Measurements from ENCODE around the gene PPP6R3.

The PPP6R3 gene

GRCh38 chr11:68440224-68440623, 20.3 kb upstream of the PPP6R3 start:
- TF ChIP-seq TAF1 (IDR thresholded peaks at IDR 0.05; ENCODE audit: borderline replicate concordance, insufficient read depth, low read length) (no peak), POLR2AphosphoS5 (IDR thresholded peaks at IDR 0.05; ENCODE audit: low read depth, low read length) (no peak), REST (IDR thresholded peaks at IDR 0.05; ENCODE audit: insufficient read depth in 1 of 2, low read depth in 2 of 2, low read length in 2 of 2) (no peak), FOXP2 (optimal IDR thresholded peaks at IDR 0.05; ENCODE audit: borderline replicate concordance, extremely low read depth, extremely low read length, insufficient read depth) (no peak), SIN3A (IDR thresholded peaks at IDR 0.05; ENCODE audit: borderline replicate concordance, insufficient read depth, low read length) (no peak)

- TF ChIP-seq SIN3A (IDR thresholded peaks at IDR 0.05; ENCODE audit: borderline replicate concordance, insufficient read depth, low read length) (no peak), REST (IDR thresholded peaks at IDR 0.05; ENCODE audit: insufficient read depth in 1 of 2, low read depth in 2 of 2, low read length in 2 of 2) (no peak), POLR2AphosphoS5 (IDR thresholded peaks at IDR 0.05; ENCODE audit: low read depth, low read length) (no peak), FOXP2 (optimal IDR thresholded peaks at IDR 0.05; ENCODE audit: borderline replicate concordance, extremely low read depth, extremely low read length, insufficient read depth) (no peak), TAF1 (IDR thresholded peaks at IDR 0.05; ENCODE audit: borderline replicate concordance, insufficient read depth, low read length) (no peak)
These were observed 18.9 kb upstream of the PPP6R3 start for GRCh38 chr11:68441466-68442230.

- no peak for TF ChIP-seq TAF1 (IDR thresholded peaks at IDR 0.05; ENCODE audit: borderline replicate concordance, insufficient read depth, low read length)
- TF ChIP-seq FOXP2 (optimal IDR thresholded peaks at IDR 0.05; ENCODE audit: borderline replicate concordance, extremely low read depth, extremely low read length, insufficient read depth): no peak
- no peak for TF ChIP-seq REST (IDR thresholded peaks at IDR 0.05; ENCODE audit: insufficient read depth in 1 of 2, low read depth in 2 of 2, low read length in 2 of 2)
- TF ChIP-seq POLR2AphosphoS5 (IDR thresholded peaks at IDR 0.05; ENCODE audit: low read depth, low read length): no peak
- no peak for TF ChIP-seq SIN3A (IDR thresholded peaks at IDR 0.05; ENCODE audit: borderline replicate concordance, insufficient read depth, low read length)
These were observed 18.1 kb upstream of the PPP6R3 start for GRCh38 chr11:68442433-68442832.

GRCh38 chr11:68444566-68444965, 16.0 kb upstream of the PPP6R3 start:
- TF ChIP-seq TAF1 (IDR thresholded peaks at IDR 0.05; ENCODE audit: borderline replicate concordance, insufficient read depth, low read length) (no peak), SIN3A (IDR thresholded peaks at IDR 0.05; ENCODE audit: borderline replicate concordance, insufficient read depth, low read length) (no peak), REST (IDR thresholded peaks at IDR 0.05; ENCODE audit: insufficient read depth in 1 of 2, low read depth in 2 of 2, low read length in 2 of 2) (no peak), FOXP2 (optimal IDR thresholded peaks at IDR 0.05; ENCODE audit: borderline replicate concordance, extremely low read depth, extremely low read length, insufficient read depth) (no peak), POLR2AphosphoS5 (IDR thresholded peaks at IDR 0.05; ENCODE audit: low read depth, low read length) (no peak)
